GM12801 (cell line): ENCODE measurements around the gene SEC24D.

Experiments used
- TF ChIP-seq, protein P1 (sequence below): IDR thresholded peaks from one replicate; pipeline ENCODE4 v1.5.1; 2011; ENCODE audit warnings: control low read depth; ENCODE audit not compliant: insufficient read length; ENCODE audit errors: extremely low read depth

Gene SEC24D

DNA sequence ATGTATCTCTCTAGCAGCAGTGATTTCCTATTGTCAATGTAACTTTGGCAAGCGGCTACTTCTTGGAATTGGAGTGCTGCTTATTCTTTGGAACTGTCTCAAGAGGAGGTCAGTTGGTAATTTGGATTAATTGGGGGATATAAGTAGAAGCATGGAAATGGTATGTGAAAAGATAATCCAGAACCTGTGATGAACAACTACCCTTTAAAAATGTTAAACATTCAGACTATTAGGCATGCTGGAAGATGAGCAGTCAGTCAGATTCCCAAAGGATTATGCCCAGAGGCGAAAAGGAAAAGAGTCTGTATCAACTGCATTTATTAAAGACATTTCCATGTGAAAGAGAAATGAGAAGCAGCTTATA is 62.5 kb downstream of the SEC24D start:
- TF ChIP-seq, protein P1, sequence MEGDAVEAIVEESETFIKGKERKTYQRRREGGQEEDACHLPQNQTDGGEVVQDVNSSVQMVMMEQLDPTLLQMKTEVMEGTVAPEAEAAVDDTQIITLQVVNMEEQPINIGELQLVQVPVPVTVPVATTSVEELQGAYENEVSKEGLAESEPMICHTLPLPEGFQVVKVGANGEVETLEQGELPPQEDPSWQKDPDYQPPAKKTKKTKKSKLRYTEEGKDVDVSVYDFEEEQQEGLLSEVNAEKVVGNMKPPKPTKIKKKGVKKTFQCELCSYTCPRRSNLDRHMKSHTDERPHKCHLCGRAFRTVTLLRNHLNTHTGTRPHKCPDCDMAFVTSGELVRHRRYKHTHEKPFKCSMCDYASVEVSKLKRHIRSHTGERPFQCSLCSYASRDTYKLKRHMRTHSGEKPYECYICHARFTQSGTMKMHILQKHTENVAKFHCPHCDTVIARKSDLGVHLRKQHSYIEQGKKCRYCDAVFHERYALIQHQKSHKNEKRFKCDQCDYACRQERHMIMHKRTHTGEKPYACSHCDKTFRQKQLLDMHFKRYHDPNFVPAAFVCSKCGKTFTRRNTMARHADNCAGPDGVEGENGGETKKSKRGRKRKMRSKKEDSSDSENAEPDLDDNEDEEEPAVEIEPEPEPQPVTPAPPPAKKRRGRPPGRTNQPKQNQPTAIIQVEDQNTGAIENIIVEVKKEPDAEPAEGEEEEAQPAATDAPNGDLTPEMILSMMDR: no peak

- TF ChIP-seq, protein P1: no peak
These were observed 63.0 kb downstream of the SEC24D start for GRCh38 chr4:118772767-118773428.

DNA sequence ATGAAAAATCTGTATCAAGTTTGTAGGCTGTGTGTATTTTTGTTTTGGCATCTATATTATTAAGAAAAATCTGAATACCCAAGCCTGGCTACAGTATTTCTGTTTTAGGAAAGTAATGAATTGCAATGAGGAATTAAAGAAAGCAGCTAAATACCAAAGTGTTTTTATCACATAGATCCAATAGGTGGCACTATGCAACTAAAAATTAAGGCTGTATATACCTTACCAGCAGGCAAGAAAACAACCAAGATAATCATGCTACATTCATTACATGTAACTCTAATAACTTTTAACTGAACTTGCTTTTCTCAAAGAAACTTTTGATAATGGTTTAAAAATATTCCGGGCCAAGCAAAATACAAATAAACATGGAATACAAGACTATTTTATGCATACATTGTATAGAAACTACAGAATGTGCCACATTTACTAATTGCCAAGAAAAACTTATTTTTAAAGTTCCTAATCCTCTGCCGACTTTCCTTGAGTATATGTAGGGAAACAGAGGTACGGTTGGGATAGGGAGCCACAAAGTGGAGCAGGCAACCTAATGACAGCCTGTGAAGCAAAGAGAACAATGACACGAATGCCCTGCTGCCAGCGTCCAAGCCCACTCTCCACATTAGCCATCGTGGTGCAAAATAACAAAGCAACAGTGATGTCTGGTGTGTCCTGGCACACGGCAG is 63.7 kb downstream of the SEC24D start:
- TF ChIP-seq, protein P1: no peak

DNA sequence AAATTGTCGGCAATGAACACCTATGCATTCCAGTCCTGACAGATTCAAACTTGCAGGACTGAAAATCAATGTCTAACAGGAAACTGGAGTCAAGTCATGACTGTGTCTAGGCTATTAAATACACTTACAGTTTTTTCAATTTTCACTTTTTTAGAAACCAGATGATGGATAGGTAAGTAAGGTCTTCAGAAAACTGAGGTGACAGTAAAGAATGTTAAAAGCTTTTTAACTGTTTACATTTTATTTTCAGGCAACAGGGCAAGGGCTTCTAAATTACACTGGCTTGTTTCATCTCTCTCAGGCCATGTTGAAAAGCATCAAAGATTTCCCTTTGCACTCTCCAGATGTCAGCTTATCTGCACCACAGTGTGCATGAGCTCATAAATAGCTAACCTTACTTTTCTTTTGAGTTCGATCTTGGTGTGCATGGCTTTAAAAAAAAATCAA is 65.2 kb downstream of the SEC24D start:
- TF ChIP-seq, protein P1: no peak

GRCh38 chr4:118769161-118769560 is 66.8 kb downstream of the SEC24D start:
- TF ChIP-seq, protein P1: no peak

- TF ChIP-seq, protein P1: no peak
These were observed 68.8 kb downstream of the SEC24D start for GRCh38 chr4:118767109-118767508.

DNA sequence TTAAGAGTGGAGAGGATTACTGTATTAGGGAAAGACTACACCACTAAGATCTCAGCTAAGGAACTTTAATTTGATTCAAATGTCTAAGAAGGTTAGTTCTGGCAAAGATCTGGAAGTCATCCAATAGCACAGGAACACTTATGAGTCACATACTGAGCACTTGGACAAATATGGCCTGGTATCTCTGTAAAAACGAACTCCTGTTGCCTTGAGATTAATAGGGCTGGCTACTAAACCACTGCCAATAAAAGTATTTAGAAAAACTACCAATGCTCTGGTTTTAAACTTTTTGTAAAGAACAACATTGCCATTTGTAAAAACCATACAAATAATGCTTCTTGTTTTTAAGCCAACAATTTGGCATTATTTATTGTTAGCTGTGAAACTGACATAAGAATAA is 70.5 kb downstream of the SEC24D start:
- TF ChIP-seq, protein P1: no peak
